ENCODE results near the gene CUL9.

CUL9 gene

DNA sequence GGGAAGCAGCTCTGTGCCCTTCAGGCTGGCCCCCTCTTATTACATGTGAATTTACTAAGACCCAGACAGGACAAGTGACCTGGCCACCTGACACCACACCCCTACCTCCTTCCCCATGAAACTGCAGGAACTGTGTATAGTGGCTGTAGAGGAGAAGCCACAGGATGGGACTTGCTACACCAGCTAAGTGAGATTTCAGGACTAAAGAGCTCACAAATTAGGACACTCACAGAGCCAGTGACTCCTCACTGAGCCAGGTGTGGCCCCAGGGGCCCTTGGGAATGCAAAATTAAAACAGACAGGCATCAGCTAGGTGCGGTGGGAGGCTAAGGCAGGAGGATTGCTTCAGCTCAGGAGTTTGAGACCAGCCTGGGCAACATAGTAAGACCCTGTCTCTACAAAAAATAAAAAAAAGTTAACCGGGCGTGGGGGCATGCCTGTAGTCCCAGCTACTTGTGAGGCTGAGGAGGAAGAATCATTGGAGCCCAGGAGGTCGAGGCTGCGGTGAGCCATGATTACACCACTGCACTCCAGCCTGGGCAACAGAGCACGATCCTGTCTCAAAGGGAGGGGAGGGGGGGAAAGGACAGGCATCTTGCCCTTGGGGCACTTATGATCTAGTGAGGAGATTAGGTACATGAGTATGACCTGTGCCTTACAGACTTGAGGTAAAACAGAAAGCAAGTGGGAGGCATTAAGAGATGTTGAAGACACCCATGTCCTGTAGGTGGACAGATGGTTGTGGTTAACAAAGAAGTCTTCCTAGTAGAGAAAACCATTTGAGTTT lies 34.1 kb upstream of the CUL9 start:
- H3K79me2 ChIP-seq (ENCODE audit: control insufficient read depth, insufficient read depth, low read length, unreplicated experiment): no peaks in the 10 kb centered on the region
- no peak overlapping the region for H3K4me3 ChIP-seq (ENCODE audit: low read depth, low read length)
- no peaks in the 10 kb centered on the region for H3K36me3 ChIP-seq (ENCODE audit: insufficient read depth, low read length)
- H3K27ac ChIP-seq (ENCODE audit: low read depth, low read length): no peak overlapping the region
- H3K4me1 ChIP-seq (ENCODE audit: control insufficient read depth, insufficient read depth, low read length, unreplicated experiment): peaks cover 12% of the 10 kb centered on the region
- H2AFZ ChIP-seq (ENCODE audit: low read length, unreplicated experiment): no peak overlapping the region
- no peaks in the 10 kb centered on the region for H3K27me3 ChIP-seq (ENCODE audit: insufficient read depth, low read length)

DNA sequence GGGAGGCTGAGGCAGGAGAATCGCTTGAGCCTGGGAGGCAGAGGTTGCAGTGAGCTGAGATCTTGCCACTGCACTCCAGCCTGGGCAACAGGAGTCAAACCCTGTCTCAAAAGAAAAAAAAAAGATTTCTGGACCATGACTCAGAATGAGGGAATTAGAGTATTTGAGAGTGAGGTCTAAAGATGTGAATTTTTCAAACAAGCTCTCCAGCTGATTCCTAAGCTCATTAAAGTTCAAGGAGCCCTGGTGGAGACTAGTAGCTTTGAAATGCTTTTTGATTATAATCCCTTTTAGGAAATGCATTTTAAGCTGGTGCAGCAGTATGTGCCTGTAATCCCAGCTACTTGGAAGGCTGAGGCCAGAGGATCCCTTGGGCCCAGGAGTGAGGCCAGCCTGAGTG lies 32.7 kb upstream of the CUL9 start:
- H3K4me3 ChIP-seq (ENCODE audit: low read depth, low read length): no peak overlapping the region
- H3K79me2 ChIP-seq (ENCODE audit: control insufficient read depth, insufficient read depth, low read length, unreplicated experiment): no peaks in the 10 kb centered on the region

DNA sequence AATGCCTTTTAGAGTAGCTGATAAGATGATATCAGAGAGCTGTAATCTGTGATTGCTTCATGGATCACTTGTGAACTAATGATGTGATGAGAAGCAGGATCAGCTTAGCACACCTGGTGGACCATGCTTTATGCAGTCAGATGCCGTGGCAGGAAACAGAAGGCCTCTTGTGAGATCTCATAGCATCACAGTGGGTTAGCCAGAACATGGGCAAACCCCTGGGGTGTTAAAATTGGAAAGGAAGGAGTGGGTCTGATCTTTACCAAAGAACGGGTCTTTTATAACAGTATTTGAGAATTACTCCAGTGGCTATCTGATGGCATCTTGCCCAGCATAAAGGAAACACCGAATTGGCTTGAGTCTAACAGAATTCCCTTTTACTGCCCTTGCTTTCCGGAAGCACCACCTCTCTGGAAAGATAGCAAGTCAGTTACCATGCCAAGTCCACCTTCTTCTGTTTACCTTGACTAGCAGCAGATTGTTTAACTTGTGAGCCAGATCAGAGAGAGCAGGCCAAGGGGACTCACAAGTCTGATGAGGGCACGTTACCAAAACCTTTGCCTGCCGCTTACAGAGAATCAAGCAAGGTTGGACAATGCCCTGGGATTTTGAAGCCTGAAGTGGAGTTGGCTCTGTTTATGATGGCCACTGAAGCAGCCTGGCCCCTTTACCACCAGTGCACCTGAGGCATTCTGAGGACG lies 31.8 kb upstream of the CUL9 start:
- Histone ChIP-seq H3K4me3 (ENCODE audit: low read depth, low read length) (no peak overlapping the region), H3K4me1 (ENCODE audit: control insufficient read depth, insufficient read depth, low read length, unreplicated experiment) (peaks cover 4% of the 10 kb centered on the region), H3K36me3 (ENCODE audit: insufficient read depth, low read length) (no peaks in the 10 kb centered on the region), H3K27me3 (ENCODE audit: insufficient read depth, low read length) (no peaks in the 10 kb centered on the region), H3K79me2 (ENCODE audit: control insufficient read depth, insufficient read depth, low read length, unreplicated experiment) (no peaks in the 10 kb centered on the region), H3K27ac (ENCODE audit: low read depth, low read length) (no peak overlapping the region), H2AFZ (ENCODE audit: low read length, unreplicated experiment) (no peak overlapping the region)

More for the DNA sequence above, 32.7 kb upstream of the CUL9 start:
- Histone ChIP-seq H3K27me3 (ENCODE audit: insufficient read depth, low read length) (no peaks in the 10 kb centered on the region), H3K27ac (ENCODE audit: low read depth, low read length) (no peak overlapping the region), H2AFZ (ENCODE audit: low read length, unreplicated experiment) (no peak overlapping the region), H3K4me1 (ENCODE audit: control insufficient read depth, insufficient read depth, low read length, unreplicated experiment) (peaks cover 7% of the 10 kb centered on the region), H3K36me3 (ENCODE audit: insufficient read depth, low read length) (no peaks in the 10 kb centered on the region)

DNA sequence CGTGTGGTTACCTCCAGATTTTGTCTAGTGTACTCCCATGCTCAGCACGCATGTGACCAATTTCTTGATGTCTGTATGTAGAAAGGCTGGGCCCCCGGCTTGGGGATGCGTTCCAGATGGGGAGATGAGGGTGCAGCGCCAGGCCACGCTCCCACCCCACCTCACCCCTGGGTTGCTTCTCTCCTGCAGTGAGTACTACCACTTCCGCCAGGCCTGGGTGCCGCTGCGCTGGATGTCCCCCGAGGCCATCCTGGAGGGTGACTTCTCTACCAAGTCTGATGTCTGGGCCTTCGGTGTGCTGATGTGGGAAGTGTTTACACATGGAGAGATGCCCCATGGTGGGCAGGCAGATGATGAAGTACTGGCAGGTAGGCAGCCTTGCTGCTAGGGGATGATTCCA lies 22.4 kb upstream of the CUL9 start:
- Histone ChIP-seq H3K27ac (ENCODE audit: low read depth, low read length) (no peak overlapping the region), H3K36me3 (ENCODE audit: insufficient read depth, low read length) (no peaks in the 10 kb centered on the region)

DNA sequence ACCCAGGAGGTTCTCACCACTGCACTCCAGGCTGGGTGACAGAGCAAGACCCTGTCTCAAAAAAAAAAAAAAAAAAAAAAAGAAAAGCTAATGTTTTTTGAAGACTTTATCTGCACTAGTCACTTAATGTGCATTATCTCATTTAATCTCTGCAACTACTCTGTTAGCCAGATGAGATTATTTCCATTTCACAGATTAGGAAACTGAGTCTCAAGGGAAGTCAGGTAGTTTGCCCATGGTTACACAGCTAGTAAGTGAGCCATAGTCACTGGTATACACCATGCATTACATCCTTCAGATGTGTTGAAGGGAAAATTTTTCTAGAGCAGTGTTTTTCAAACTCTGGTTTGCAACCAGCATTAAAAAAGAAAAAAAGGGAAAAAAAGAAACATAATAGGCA lies 18.1 kb upstream of the CUL9 start:
- Histone ChIP-seq H3K79me2 (ENCODE audit: control insufficient read depth, insufficient read depth, low read length, unreplicated experiment) (no peaks in the 10 kb centered on the region), H3K36me3 (ENCODE audit: insufficient read depth, low read length) (no peaks in the 10 kb centered on the region), H3K4me1 (ENCODE audit: control insufficient read depth, insufficient read depth, low read length, unreplicated experiment) (no peaks in the 10 kb centered on the region), H3K27me3 (ENCODE audit: insufficient read depth, low read length) (no peaks in the 10 kb centered on the region), H3K4me3 (ENCODE audit: low read depth, low read length) (no peak overlapping the region), H2AFZ (ENCODE audit: low read length, unreplicated experiment) (no peak overlapping the region), H3K27ac (ENCODE audit: low read depth, low read length) (no peak overlapping the region)

More for the DNA sequence above, 22.4 kb upstream of the CUL9 start:
- Histone ChIP-seq H3K27me3 (ENCODE audit: insufficient read depth, low read length) (no peaks in the 10 kb centered on the region), H2AFZ (ENCODE audit: low read length, unreplicated experiment) (no peak overlapping the region), H3K79me2 (ENCODE audit: control insufficient read depth, insufficient read depth, low read length, unreplicated experiment) (no peaks in the 10 kb centered on the region), H3K4me1 (ENCODE audit: control insufficient read depth, insufficient read depth, low read length, unreplicated experiment) (no peaks in the 10 kb centered on the region), H3K4me3 (ENCODE audit: low read depth, low read length) (no peak overlapping the region)

DNA sequence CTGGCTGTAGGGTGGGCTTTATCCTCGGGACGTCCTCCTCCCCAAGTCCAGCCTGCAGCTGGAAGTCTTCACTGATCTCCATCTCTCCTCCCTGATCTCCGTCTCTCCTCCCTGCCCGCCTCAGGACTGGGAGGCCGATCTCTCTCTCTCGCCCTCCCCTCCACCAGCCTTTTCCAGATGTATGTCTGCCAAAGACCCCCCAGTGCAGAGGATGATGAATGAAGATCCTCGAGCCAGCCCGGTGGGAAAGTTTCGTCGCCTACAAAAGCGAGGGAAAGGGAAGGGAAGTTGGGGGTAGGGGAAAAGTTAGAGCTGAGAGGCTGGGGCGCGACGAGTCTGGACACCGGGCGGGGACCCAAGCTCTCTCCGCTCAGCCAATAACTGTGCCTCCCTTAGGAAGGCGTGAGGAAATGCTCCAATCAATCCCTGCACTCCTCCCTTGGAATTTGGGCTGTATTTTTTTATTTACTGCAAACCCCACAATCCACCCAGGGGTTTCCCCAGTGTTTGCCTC lies 11.5 kb upstream of the CUL9 start:
- Histone ChIP-seq H3K27me3 (ENCODE audit: insufficient read depth, low read length) (no peaks in the 10 kb centered on the region), H3K36me3 (ENCODE audit: insufficient read depth, low read length) (0 out of 2 replicates have a peak, but pooled peaks cover 5% of the 10 kb centered on the region), H2AFZ (ENCODE audit: low read length, unreplicated experiment) (peak overlapping the region; percentile 98), H3K79me2 (ENCODE audit: control insufficient read depth, insufficient read depth, low read length, unreplicated experiment) (peaks cover 32% of the 10 kb centered on the region), H3K4me1 (ENCODE audit: control insufficient read depth, insufficient read depth, low read length, unreplicated experiment) (peaks cover 24% of the 10 kb centered on the region), H3K27ac (ENCODE audit: low read depth, low read length) (peak overlapping the region; percentile 89), H3K4me3 (ENCODE audit: low read depth, low read length) (peak overlapping the region; percentile 76)

DNA sequence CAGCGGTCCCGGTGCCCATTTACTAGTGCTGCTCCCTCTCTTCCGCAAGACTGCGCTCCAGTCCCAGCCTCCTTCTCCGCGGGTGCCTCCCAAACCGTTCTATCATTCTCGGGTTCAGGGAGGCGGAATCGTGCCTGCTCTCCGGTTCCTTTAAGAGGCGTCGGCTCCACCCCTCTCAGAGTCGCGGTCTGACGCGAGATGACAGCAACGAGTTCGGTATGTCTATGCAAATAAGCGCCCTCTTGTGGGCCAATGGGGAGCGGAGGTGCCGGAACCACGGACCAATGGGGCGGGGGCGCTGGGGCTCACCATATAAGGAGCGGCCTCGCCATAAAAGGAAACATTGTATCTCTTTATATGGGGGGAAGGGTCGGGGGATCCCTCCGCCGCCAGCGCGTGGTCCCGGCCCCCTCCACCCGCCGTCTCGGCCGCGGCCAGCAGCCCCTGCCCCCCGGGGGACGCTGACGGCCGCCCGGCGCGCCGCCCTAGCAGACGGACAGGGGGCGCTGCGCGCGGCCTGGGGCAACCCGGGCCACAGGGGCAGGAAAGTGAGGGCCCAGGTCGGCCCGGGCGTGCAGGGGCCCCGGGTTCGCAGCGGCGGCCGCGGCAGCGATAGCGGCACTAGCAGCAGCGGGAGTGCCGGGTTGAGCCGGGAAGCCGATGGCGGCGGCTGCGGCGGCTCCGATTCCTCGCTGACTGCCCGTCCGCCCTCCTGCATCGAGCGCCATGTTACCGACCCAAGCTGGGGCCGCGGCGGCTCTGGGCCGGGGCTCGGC lies 10.9 kb upstream of the CUL9 start, which contains the start of gene SRF:
SRF (plus strand) TSS at position 339 of the 776 bp plus-strand sequence; CDS start at position 727, 388 bp downstream.
- Histone ChIP-seq H3K4me3 (ENCODE audit: low read depth, low read length) (peak within 1 kb of the TSS; percentile 76), H2AFZ (ENCODE audit: low read length, unreplicated experiment) (peak within 1 kb of the TSS; percentile 98), H3K27me3 (ENCODE audit: insufficient read depth, low read length) (no peaks in the 10 kb centered on the region), H3K36me3 (ENCODE audit: insufficient read depth, low read length) (peaks cover 11% of the 10 kb centered on the region; the same call in 1 of the 2 replicates), H3K4me1 (ENCODE audit: control insufficient read depth, insufficient read depth, low read length, unreplicated experiment) (peaks cover 28% of the 10 kb centered on the region), H3K27ac (ENCODE audit: low read depth, low read length) (peak within 1 kb of the TSS; percentile 89), H3K79me2 (ENCODE audit: control insufficient read depth, insufficient read depth, low read length, unreplicated experiment) (peaks cover 38% of the 10 kb centered on the region)

DNA sequence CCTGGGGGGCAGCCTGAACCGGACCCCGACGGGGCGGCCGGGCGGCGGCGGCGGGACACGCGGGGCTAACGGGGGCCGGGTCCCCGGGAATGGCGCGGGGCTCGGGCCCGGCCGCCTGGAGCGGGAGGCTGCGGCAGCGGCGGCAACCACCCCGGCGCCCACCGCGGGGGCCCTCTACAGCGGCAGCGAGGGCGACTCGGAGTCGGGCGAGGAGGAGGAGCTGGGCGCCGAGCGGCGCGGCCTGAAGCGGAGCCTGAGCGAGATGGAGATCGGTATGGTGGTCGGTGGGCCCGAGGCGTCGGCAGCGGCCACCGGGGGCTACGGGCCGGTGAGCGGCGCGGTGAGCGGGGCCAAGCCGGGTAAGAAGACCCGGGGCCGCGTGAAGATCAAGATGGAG lies 10.3 kb upstream of the CUL9 start:
- H3K27ac ChIP-seq (ENCODE audit: low read depth, low read length): peak overlapping the region; percentile 89
- H3K36me3 ChIP-seq (ENCODE audit: insufficient read depth, low read length): peaks cover 11% of the 10 kb centered on the region; the same call in 1 of the 2 replicates
- peak overlapping the region; percentile 20 for H2AFZ ChIP-seq (ENCODE audit: low read length, unreplicated experiment)
- H3K27me3 ChIP-seq (ENCODE audit: insufficient read depth, low read length): no peaks in the 10 kb centered on the region
- peaks cover 38% of the 10 kb centered on the region for H3K79me2 ChIP-seq (ENCODE audit: control insufficient read depth, insufficient read depth, low read length, unreplicated experiment)
- peak overlapping the region; percentile 76 for H3K4me3 ChIP-seq (ENCODE audit: low read depth, low read length)
- peaks cover 28% of the 10 kb centered on the region for H3K4me1 ChIP-seq (ENCODE audit: control insufficient read depth, insufficient read depth, low read length, unreplicated experiment)

DNA sequence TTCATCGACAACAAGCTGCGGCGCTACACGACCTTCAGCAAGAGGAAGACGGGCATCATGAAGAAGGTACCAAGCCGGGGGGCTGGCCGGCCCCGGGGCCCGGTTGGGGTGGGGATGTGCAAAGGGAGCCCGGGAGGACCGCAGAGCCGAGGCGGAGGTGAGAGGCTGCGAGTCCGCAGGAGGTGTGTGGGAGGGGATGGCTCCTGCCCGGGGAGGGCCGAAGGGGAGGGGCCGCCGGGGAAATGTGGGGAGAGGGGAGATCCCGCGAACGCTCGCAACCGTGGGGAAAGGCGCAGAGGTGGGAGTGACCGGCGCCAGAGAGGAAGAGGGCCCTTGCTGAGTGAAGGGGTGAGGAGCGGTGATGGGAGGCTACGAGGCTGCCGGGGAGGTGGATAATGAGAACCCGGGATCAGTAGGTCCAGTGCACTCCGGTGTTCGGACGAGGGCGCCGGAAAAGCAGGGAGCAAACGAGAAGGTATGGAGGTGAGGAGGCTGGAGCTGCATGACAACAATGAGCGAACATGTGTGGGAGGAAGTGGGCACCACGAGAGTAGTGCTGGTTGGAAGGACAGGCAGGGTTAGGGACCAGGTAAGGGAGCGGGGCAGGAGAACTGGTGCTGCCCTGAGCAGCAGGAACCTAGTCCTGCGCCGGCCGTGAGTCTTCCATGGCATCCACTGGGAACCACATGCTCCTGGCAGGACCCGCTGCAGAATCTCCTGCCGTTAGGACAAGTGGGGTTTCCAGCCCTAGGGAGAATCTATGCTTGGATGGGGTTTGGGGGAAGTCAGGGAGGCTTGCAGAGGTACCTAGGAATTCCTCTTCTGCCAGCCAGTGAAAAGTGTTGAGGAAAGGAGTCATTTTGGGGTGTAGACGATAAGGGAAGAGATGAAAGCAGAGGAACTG lies 9.6 kb upstream of the CUL9 start:
- peaks cover 28% of the 10 kb centered on the region for H3K4me1 ChIP-seq (ENCODE audit: control insufficient read depth, insufficient read depth, low read length, unreplicated experiment)
- no peaks in the 10 kb centered on the region for H3K27me3 ChIP-seq (ENCODE audit: insufficient read depth, low read length)
- peaks cover 11% of the 10 kb centered on the region; the same call in 1 of the 2 replicates for H3K36me3 ChIP-seq (ENCODE audit: insufficient read depth, low read length)
- H3K27ac ChIP-seq (ENCODE audit: low read depth, low read length): peak overlapping the region; percentile 89
- peak overlapping the region; percentile 20 for H2AFZ ChIP-seq (ENCODE audit: low read length, unreplicated experiment)
- peak overlapping the region; percentile 76 for H3K4me3 ChIP-seq (ENCODE audit: low read depth, low read length)
- H3K79me2 ChIP-seq (ENCODE audit: control insufficient read depth, insufficient read depth, low read length, unreplicated experiment): peaks cover 38% of the 10 kb centered on the region
